Panc1 (cell line): Measurements from ENCODE around the gene SCN8A.

Experiments used
- CTCF ChIP-seq: fragments of 450-650 bp; IDR thresholded peaks from 2 replicates; pipeline ENCODE4 v1.5.1; 2017; ENCODE audit warnings: mild to moderate bottlenecking
- SIN3A ChIP-seq: IDR thresholded peaks from 2 replicates; pipeline ENCODE4 v1.6.1; 2012; ENCODE audit warnings: low read depth, mild to moderate bottlenecking, low read length, moderate library complexity, borderline replicate concordance; ENCODE audit not compliant: insufficient read depth

- TF ChIP-seq CTCF (no peak), SIN3A (no peak)
Measured at GRCh38 chr12:51661199-51661598, 70.2 kb downstream of the SCN8A start.
